ENCODE data around the gene GTPBP10.
A peak's percentile ranks its signal among the peaks of the same experiment; 100 is the strongest.
"Not testable (repeated sequence)": the region's sequence is repeated elsewhere in the genome, so short reads cannot be mapped to it uniquely, and the experiment has no call there.

GTPBP10 gene, protein sequence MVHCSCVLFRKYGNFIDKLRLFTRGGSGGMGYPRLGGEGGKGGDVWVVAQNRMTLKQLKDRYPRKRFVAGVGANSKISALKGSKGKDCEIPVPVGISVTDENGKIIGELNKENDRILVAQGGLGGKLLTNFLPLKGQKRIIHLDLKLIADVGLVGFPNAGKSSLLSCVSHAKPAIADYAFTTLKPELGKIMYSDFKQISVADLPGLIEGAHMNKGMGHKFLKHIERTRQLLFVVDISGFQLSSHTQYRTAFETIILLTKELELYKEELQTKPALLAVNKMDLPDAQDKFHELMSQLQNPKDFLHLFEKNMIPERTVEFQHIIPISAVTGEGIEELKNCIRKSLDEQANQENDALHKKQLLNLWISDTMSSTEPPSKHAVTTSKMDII

DNA sequence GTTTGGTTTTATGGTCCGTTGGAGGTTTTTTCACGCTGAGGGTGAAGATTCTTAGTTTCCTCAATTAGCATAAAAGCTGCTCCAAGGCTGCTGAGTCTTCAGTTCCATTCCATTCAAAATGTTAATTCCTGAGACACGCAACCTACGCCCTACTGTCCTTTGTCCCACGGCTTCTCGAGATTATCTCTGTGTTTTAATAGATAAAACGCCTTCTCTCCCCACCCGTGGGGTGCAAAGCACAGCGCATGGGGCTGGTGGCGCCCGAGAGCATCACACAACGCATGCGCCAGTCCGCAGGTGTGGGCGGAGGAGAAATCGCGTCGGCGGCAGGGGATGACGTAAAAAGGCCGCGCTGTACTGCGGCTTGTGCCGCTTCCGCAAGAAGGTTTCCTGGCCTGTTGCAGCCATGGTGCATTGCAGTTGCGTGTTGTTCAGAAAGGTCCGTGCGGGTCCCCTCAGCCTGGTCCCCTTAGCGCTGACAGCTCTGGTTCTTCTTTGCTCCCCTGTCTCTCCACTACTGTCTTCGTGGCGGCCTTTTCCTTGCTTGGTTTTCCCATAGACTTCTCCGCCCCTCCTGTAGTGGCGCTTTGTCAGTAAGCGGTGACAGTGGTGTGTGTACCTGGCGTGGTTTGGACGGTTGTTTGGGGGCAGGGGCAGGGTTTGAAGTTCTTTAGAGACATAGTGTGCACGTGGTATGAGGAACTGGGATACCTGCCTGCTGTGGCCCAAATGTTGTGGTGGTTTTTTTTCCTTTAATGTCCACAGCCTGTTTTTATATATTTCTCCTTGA lies at the start of gene GTPBP10:
GTPBP10 (plus strand) TSS at position 381 of the 790 bp plus-strand sequence; CDS start at position 407, 26 bp downstream.
- FAIRE-seq: peak; percentile 72

DNA sequence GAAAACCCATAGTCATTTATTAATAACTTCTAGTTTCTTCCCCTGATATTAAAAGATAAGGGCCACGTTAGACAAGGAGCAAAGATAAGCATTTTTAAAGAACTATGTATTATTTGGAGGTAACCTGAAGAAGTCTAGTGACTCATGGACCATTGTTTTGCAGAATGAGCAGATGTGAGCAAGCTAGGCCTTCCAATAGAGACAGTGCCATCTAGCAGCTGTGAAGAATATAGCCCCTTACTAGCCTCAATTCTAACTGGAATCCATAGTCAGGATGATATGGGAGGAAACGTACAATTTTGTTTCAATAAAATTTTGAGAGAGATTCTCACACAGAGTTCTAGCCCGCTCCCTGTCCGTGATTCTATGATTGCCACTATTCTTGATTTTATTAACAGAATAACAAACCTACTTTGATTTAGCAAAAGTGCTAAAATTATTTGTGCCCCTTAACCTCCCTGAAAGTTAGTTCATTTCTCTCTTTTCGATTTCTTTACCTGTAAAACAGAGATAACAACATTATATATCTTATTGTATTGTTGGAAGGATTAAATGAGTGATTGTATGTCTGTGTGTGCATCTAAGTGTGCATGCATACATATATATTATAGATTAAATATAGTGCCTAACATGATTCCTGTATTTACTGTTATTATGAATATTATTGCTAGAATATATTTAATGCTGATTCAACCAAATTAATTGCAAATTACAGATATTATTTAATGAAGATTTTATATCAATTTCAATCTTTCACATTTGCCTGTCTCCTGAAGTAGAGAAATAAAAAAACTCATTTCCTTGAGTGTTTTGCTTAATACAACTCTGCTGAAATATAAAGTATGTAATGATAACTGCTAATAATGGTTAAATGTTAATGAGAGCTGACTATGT lies 48.1 kb upstream of the GTPBP10 start:
- FAIRE-seq: peak; percentile 98

DNA sequence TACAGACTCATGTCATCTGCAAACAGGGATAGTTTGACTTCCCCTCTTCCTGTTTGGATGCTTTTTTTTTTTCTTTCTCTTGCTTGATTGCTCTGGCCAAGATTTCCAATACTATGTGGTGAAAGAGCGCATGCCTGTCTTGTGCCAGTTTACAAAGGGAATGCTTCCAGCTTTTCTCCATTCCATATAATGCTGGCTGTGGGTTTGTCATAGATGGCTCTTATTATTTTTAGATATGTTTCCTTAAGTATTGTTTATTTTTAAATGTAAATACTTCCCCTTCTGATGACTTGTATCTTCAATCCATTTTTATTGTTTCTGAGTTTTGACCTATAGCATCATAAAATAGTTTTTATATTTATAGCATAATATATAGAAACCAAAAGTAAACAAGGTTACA lies 43.3 kb upstream of the GTPBP10 start:
- no peak for FAIRE-seq

DNA sequence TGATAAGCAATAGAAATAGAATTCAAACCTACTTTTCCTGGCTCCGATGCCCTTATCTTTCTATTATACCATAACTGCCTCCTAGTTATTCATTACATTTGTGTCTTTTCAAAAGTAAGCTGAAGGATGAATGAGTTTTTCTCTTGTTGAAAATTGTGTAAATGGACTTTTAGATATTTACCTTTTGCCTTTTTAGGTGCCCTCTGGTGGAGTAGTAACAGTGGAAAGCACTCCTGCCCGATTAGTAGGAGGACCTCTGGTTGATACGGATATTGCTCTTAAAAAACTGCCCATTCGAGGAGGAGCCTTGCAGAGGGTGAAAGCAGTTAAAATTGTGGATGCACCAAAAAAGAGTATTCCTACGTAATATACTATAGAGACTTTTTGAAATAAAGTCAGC lies 36.6 kb upstream of the GTPBP10 start:
- FAIRE-seq: no peak

DNA sequence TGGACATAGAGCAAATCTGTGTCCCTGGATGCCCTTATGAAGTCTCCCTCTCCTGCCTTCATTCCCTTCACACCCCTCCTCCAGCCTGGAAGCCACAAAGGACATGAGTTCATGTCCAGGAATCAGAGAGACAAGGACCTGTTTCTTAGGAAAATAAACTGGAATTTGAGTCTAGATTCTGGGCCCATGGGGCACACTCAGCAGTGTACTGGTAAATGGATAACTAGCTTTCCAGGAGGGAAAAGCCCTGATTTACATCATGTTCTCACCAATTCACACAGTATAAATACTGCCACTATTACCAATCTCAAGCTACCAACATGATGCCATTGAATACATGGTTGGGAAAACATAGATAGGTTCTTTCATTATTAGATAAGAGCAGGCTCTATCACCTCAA lies 35.3 kb upstream of the GTPBP10 start:
- no peak for FAIRE-seq

DNA sequence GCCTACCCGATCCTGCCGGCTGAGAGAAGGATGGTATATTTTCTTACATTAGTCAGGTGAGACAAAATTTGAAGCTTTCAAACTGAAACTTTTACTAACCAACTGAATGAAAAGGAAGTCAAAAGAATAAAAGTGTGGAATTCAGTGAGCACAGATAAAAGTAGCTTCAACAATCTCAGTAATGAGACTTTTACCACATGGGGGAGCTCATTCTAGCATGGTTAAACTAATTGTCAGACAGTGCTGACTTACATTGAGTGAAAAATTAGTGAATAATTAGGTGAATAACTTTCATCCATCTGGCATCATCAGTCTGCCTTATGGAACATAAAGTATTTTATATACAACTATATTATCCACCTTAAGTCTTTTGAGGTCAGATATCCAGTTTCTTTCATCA lies 33.8 kb upstream of the GTPBP10 start:
- FAIRE-seq: no peak

DNA sequence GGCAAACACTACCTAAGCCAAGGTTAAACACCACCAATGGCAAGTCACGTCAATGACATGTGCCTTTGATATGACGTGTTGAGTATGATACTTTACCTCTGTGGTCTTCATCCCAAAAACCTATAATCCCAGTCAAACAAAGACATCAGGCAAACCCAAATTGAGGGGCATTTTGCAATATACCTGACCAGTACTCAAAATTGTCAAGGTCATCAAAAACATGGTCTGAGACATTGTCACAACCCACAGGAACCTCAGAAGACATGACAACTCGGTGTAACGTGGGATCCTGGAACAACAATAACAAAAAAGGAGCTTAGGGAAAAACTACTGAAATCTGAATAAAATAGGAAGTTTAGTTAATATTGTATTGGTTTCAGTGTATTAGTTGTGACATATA lies 32.6 kb upstream of the GTPBP10 start:
- no peak for FAIRE-seq

DNA sequence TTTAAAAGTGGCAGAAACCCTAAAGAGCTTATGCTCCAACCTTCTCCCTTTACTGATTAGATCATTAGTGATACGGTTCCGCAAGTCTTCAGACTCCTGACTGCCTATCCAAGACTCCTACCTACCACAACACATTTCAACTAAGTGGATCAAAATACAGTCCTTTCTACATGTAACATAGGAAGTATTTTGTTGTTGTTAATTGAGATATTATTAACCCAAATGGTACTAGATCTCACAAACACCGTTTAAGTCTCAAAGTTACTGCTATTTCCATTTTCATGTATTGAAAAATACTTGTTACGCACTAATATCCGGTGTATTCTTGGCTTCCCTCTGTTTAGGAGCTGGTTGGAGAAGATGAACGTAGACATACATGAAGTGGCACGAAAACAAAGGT lies 26.5 kb upstream of the GTPBP10 start:
- FAIRE-seq: no peak

DNA sequence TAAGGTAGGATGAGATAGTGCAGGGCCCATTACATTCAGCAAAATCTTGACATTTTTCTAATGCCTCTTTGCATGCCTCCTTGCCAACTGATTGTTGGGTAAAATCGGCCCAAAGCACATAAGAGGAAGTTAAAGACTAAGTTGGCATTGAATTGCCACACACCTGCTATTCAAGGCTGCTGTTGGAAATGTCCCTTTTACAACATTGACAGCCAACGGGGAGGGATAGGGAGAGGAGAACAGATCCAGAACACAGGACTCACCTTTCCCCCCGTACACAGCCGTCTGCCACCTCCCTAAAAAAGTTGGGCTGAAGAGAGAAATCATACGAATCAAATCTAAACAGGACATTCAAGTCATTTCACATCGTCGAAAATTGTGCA lies 26.1 kb upstream of the GTPBP10 start:
- FAIRE-seq: no peak

DNA sequence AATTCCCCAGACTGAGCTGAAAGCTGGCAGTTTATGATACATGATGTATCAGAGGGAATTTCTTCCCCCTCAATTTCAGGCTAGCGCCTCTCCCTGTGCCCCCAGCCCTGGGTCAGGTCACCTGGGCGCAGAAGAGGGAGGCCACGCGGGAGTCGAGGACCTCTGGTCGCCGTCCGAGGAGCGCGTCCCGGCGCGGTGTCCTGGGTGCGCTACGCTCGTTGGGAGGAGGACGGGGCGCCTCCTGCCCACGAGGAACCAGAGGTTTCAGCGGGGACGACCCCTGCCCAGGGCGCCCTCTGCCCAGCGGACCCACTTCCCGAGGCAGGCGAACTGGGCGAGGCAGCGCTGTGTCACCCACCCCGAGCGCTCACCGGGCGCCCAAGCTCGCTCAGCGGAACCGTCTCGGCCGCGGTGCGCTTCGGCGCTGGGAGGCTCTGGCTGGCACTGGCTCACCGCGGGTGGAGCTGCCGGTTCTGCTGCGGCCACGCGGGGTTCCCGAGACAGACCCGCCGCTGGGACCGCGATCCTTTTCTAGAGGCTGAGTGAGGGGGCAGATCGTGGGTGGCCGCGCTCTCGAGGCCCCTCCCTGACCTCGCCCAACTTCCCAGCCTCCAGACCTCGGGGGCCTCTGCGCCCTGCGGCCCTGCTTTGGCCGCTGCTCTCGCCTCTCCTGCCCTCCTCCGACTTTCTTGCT lies 25.6 kb upstream of the GTPBP10 start, which contains the start of gene FAM237B:
FAM237B (minus strand) TSS at position 504 of the 694 bp plus-strand sequence. CDS start 1,556 bp downstream, outside the sequence.
- no peak for FAIRE-seq

DNA sequence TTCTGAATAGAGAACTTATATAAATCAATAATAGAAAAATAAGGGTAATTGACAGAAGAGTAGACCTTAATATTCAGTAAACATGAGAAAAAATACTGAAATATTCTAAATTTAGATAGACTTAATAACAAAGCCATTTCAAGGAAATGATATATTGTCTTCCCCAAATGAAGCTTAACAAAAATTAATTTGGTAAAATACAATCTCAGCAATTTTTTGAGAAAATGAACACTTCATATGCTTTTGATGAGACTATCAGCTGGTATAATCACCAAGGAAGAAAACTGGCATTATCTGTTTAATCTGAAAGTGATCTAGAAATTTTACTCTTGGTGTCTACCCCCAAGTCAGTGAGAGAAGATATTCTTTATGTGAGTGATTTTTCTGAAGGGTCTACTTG lies 23.7 kb upstream of the GTPBP10 start:
- FAIRE-seq: no peak

DNA sequence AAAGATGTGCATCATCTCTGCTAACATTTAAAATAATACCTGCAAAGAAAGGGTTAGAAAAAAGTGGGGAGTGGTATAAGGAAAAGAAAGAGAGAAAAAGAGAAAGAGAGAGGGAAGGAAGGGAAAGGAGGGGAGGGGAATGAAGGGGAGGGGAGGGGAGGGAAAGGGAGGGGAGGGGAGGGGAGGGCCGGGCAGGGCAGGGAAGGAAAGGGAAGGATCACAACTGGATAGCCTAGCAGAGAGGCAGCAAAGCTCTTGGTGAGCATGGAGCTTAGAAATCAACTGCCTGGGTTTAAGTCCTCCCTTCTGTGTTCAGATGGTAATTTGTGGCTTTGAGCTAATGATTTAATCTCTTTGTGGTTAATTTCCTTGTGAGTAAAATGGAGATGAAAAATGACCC lies 20.0 kb upstream of the GTPBP10 start:
- no peak for FAIRE-seq

DNA sequence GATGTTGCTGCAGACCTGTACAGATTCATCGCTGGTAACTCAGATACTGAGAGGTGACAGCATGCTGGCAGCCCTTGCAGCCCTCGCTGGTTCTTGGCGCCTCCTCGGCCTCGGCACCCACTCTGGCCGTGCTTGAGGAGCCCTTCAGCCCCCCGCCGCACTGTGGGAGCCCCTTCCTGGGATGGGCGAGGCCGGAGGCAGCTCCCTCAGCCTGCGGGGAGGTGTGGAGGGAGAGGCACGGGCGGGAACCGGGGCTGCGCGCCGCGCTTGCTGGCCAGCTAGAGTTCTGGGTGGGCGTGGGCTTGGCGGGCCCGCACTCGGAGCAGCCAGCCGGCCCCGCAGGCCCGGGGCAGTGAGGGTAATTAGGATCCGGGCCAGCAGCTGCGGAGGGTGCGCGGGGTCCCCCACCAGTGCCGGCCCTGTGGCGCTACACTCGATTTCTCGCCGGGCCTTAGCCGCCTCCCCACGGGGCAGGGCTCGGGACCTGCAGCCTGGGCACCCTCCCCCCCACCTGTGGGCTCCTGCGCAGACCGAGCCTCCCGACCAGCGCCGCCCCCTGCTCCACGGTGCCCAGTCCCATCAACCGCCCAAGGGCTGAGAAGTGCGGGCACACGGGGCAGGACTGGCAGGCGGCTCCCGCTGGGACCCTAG lies 12.2 kb upstream of the GTPBP10 start:
- FAIRE-seq: no peak

DNA sequence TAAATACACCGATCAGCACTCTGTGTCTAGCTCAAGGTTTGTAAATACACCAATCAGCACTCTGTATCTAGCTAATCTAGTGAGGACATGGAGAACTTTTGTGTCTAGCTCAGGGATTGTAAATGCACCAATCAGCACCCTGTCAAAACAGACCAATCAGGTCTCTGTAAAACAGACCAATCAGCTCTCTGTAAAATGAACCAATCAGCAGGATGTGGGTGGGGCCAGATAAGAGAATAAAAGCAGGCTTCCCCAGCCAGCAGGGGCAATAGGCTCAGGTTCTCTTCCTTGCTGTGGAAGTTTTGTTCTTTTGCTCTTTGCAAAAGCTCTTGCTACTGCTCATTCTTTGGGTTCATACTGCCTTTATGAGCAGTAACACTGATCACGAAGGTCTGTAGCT lies 11.6 kb upstream of the GTPBP10 start:
- FAIRE-seq: not testable (repeated sequence)

DNA sequence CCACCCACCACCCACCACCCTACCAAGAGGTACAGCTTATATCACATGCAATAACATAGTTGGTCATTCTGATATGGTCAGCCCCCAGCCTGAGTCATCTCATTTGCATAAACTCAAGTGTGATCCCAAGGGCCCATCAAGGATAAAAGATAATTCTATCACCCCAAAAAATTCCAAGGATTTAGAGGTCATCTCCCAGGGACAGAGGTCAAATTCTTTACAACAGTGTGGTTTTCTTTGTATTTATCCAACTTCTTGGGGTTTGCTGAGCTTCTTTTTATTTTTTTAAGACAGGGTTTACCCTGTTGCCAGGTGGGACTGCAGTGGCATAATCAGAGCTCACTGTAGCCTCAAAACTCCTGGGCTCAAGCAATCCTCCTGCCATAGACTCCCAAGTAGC lies 9.4 kb upstream of the GTPBP10 start:
- FAIRE-seq: no peak

DNA sequence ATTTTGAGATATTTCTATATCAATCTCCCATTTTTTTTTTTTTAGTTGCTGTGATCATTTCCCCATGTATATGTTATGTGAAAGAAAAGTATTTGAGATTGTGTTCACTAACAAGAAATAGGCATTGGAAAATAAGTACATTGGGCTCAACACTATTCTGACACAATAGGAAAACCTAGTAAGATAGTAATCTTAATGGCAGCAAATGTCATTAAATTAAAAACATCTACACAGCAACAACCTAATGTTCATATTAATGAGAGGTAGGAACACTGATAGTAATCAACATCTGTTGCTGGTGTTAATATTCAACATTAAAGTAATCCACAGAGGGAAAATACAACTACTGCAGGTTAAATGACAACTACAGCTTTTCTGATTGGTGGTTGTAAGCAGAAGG lies 1.5 kb upstream of the GTPBP10 start:
- no peak for FAIRE-seq

DNA sequence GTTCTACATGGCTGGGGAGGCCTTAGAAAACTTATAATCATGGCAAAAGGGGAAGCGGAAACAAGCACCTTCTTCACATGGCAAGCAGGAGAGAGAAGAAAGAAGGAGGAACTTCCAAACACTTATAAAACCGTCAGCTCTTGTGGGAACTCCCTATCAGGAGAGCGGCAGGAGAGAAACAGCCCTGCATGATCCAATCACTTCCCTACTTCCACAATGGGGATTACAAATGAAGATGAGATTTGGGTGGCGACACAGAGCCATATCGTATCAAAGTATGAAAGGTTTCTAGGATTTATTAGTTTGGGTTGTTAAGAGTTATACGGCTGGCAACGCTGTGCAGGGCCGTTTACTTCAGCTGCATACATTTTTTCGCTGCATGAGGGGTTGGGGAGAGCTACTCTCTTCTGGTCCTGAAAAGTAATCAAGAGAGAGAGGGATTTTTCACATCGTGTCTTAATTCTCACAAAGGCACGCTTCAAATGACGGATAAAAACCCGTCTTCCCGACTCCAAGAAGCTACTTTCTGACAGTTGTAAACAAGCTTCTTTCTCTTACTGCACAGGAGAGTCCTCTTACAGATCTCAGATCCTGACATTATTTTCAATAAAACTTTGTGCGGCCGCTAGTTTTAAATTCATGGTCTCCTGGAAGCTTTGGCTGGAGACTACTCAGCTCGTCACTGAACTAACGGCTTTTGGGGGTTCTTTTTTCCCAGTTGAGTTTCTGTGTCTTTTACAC lies 751 bp upstream of the GTPBP10 start:
- no peak for FAIRE-seq

DNA sequence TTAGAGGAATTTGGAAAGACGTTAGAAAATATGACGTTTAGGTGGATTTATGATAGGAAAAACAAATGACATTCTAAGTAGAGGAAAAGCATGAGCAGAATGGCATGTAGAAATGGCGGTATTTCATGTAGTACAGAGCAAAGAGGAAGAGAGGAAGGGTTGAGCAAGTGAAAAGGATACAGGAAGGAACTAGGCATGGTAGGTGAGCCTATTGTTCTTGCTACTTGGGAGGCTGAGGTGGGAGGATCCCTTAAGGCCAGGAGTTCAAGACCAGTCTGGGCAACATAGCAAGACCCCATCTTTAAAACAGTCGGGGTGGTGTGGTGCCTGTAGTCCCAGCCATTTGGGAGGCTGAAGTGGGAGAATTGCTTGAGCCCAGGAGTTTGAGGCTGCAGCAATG lies 1.2 kb downstream of the GTPBP10 start:
- FAIRE-seq: no peak

DNA sequence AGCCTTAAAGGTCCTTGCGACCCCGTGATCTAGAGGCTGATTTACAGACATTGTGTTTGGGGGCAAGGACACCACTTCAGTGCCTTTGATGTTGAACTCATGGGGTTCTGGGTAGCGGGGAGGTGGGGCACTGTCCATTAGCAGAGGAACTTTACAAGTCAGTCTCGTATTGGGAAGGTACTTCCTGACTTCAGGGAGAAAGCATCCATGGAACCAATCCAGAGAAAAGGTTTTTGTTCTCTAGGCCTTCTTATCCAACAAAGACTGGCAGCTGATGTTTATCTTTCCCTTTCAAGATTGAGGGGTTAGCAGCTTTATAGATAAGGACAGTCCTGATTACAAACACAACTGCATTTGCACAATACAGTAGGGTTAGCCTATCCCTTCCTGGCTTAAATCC lies 2.8 kb downstream of the GTPBP10 start:
- FAIRE-seq: no peak

DNA sequence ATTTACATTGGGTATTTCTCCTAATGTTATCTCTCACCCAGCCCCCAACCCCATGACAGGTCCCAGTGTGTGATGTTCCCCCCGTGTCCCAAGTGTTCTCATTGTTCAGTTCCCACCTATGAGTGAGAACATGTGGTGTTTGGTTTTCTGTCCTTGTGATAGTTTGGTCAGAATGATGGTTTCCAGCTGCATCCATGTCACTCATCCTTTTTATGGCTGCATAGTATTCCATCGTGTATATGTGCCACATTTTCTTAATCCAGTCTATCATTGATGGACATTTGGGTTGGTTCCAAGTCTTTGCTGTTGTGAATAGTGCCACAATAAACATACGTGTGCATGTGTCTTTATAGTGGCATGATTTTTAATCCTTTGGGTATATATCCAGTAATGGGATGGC lies 3.5 kb downstream of the GTPBP10 start:
- FAIRE-seq: not testable (repeated sequence)

DNA sequence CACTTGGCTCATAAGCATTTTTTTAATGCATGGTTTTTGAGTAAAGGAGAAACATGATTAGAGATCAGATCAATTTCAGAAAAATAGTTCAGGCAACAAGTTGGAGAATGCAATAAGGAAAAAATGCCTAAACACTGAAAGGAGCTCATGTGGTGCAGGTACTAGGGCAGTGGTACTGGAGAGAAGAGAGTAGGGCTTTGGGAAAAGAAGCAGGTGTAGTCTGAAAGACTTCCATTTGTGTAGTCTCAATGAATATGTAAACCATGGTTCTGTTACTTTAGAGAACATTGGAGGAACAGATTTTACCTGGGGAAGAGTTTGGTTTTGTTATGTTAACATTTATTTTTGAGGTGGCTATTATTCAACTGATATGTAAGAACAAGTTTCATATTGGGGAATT lies 5.5 kb downstream of the GTPBP10 start:
- no peak for FAIRE-seq

Data from islet of Langerhans (tissue), 1 donor.